Transverse colon (tissue), 4 donors: ENCODE measurements around the gene HDAC7.

ENCODE experiments used
- CTCF ChIP-seq, 5 experiments: fragments of 200-600 bp in 3 of 5; fragments of 450-650 bp in 2 of 5; sonication (generic) in 3 of 5; IDR thresholded peaks; 1 replicate in 2 of 5; 2 replicates in 3 of 5; pipeline ENCODE4 v1.5.1; 2016 to 2017; ENCODE audit warnings: antibody characterized with exemption in 5 of 5, inconsistent platforms in 3 of 5, mild to moderate bottlenecking in 2 of 5, moderate library complexity in 1 of 5
- EP300 ChIP-seq: sonication (generic); formaldehyde crosslinking; IDR thresholded peaks from one replicate; pipeline ENCODE4 v1.6.1; 2017; ENCODE audit warnings: antibody characterized with exemption, low read depth
- POLR2AphosphoS5 ChIP-seq, 3 donors: sonication (generic); formaldehyde crosslinking; IDR thresholded peaks; one replicate each; pipeline ENCODE4 v1.6.1; 2016; ENCODE audit warnings: antibody characterized with exemption in 3 of 3

GRCh38 chr12:47758584-47758833 is 61.2 kb downstream of the HDAC7 start:
- TF ChIP-seq CTCF (IDR thresholded peaks at IDR 0.05) (no peak), POLR2AphosphoS5 (IDR thresholded peaks at IDR 0.05) (no peak), EP300 (no peak)
